Activated T-helper 2 cell treated with anti-CD3 and anti-CD28 coated beads, Interferon-gamma antibody, Interleukin-2, Interleukin-4, amounts not matched to agents 10 μg/mL and 5 μg/mL and 100 μg/mL, durations not matched to agents 14 hours and 24 hours and 36 hours (primary cell): ENCODE measurements around the gene CPA5. TPM values are rescaled to one million over a fixed set of nuclear protein-coding genes. Genes with fewer than 3 reads are reported as not detected.

Experiments
- DNase-seq: peaks from one replicate; pipeline ENCODE4 v3.0.0; 2021; ENCODE audit warnings: low spot score
- H3K27ac Mint-ChIP-seq: one replicate; pipeline ENCODE4 v1.8.0; 2021; ENCODE audit warnings: mixed read lengths
- H3K27me3 Mint-ChIP-seq: one replicate; pipeline ENCODE4 v1.8.0; 2021; ENCODE audit warnings: low read depth, mixed read lengths
- H3K36me3 Mint-ChIP-seq: one replicate; pipeline ENCODE4 v1.8.0; 2021; ENCODE audit warnings: low read depth, mixed read lengths
- H3K4me1 Mint-ChIP-seq: one replicate; pipeline ENCODE4 v1.8.0; 2021; ENCODE audit warnings: low read depth, mixed read lengths
- H3K4me3 Mint-ChIP-seq: one replicate; pipeline ENCODE4 v1.8.0; 2021; ENCODE audit warnings: low read depth, mild to moderate bottlenecking, moderate library complexity, mixed read lengths
- H3K9me3 Mint-ChIP-seq: one replicate; pipeline ENCODE4 v1.8.0; 2021; ENCODE audit warnings: mixed read lengths
- intact Hi-C: fragments of 100-400 bp; cut with micrococcal nuclease; formaldehyde crosslinking; loops from one replicate; pipeline ENCODE4 v1.15.1; 2023
- total RNA-seq: library from RNA; stranded (reverse); gene quantifications from 2 replicates; pipeline ENCODE4 v1.2.3, GENCODE V29; 2022

CPA5 gene
- total RNA-seq, 1 donor from 2014 or later: 0.66 TPM

DNA sequence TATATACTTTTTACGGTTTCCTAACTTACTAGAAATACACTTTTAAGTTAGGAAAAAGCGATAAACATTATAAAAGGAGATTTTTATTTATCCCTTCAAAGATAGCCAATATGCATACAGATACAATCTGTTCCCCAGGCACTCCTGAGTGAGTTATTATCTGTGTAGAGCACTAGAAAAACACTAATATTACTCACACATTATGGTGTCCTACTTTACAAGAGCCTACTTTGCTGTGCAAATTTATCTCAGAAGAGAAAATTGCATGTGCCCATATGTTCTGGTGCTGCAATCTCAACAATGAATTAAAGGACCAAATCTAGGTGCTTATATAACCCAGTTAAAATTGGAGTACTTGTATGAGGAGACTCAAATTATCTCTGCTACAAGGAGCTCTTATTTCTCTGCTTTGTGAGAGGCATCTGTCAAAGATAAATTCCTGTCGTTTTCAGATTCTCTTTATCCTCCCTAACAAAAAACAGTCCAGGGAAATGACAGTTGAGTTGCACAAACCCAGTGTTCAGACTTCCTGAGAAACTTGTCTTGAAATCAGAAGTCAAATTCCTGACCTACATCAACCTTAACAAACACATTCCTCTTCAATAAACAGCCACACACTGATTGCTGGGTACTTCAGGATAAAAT, 64.6 kb downstream of the CPA5 start:
- no peak for DNase-seq
- intact Hi-C loops: no loop called here
- Mint-ChIP-seq H3K9me3 (no peaks in the 10 kb centered on the region), H3K36me3 (peaks cover 26% of the 10 kb centered on the region), H3K4me3 (no peak overlapping the region), H3K27ac (no peak overlapping the region), H3K27me3 (no peaks in the 10 kb centered on the region), H3K4me1 (peaks cover 12% of the 10 kb centered on the region)

DNA sequence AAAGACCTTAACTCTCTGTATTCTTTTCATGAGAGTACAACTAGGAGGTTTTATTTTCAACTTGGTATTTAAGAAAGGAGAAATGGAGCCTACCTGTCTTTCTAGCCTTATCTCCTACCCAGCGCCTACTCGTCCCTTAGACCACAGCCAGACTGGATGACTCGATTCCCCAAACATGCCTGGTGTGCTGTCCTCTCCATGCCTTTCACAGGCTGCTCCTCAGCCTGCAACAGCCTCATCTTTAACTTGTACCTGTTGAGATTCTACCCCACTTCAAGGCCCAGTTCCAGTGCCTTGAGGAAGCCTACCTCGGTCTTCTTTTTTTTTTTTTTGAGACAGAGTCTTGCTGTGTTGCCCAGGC, 65.1 kb downstream of the CPA5 start:
- H3K27ac Mint-ChIP-seq: no peak overlapping the region
- intact Hi-C loops: loop anchor here (10.0 kb wide), 1 partner anchor 335 kb away; the partner anchor contains the start of gene KLHDC10
- no peaks in the 10 kb centered on the region for H3K9me3 Mint-ChIP-seq

DNA sequence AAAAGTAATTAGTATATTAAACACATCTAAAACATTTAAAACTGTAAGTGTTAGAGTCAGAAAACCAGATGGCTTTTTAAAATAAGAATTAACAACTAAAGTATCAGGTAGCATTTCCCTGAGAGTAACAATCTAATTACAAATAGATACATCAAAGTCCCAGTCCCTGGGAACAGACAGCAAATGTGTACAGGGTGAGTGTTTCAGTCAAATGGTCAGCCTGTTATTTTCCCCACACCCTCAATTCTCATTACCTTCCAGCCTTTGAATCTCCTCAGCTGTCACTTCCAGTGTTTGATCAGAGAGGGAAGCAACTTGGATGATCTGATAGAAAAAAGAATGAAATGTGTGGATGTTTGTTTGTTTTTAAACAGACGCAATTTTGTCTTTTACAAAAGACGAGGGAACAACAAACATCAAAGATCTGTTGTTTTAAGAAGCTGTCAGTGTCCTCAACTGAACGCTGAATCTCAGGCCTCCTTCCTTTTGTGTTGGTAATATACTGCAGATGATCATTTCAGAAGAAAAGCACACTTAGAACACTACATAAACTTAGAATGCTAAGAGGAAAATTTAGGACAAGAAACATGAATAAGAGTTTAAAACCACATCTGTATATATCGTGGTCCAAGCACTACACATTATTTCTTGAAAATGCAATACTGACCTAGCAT, 66.4 kb downstream of the CPA5 start:
- intact Hi-C loops: loop anchor here (10.0 kb wide), 1 partner anchor 336 kb away; the partner anchor contains the start of gene KLHDC10
- H3K4me3 Mint-ChIP-seq: no peak overlapping the region
- no peaks in the 10 kb centered on the region for H3K27me3 Mint-ChIP-seq
- no peaks in the 10 kb centered on the region for H3K9me3 Mint-ChIP-seq
- H3K36me3 Mint-ChIP-seq: peaks cover 31% of the 10 kb centered on the region
- no peak for DNase-seq
- H3K27ac Mint-ChIP-seq: no peak overlapping the region
- H3K4me1 Mint-ChIP-seq: peaks cover 22% of the 10 kb centered on the region

More for the DNA sequence above, 65.1 kb downstream of the CPA5 start:
- peaks cover 26% of the 10 kb centered on the region for H3K36me3 Mint-ChIP-seq
- no peak overlapping the region for H3K4me3 Mint-ChIP-seq
- peaks cover 13% of the 10 kb centered on the region for H3K4me1 Mint-ChIP-seq
- DNase-seq: no peak
- H3K27me3 Mint-ChIP-seq: no peaks in the 10 kb centered on the region

DNA sequence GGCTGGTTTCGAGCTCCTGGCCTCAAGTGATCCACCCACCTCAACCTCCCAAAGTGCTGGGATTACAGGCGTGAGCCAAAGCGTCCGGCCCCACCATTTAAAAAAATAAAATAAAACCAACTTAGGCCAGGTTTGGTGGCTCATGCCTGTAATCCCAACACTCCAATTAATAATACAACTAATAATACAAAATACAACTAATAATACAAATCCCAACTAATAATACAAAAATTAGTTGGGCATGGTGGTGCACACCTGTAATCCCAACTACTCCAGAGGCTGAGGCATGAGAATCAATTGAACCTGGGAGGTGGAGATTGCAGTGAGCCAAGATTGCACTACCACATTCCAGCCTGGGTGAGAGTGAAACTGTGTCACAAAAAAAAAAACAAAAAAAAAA, 68.6 kb downstream of the CPA5 start:
- no peak overlapping the region for H3K27ac Mint-ChIP-seq
- no peaks in the 10 kb centered on the region for H3K9me3 Mint-ChIP-seq
- peaks cover 44% of the 10 kb centered on the region for H3K4me1 Mint-ChIP-seq
- peaks cover 31% of the 10 kb centered on the region for H3K36me3 Mint-ChIP-seq
- no peaks in the 10 kb centered on the region for H3K27me3 Mint-ChIP-seq
- no peak overlapping the region for H3K4me3 Mint-ChIP-seq
- intact Hi-C loops: loop anchor here (10.0 kb wide), 1 partner anchor 338 kb away; the partner anchor contains the start of gene KLHDC10
- DNase-seq: no peak

DNA sequence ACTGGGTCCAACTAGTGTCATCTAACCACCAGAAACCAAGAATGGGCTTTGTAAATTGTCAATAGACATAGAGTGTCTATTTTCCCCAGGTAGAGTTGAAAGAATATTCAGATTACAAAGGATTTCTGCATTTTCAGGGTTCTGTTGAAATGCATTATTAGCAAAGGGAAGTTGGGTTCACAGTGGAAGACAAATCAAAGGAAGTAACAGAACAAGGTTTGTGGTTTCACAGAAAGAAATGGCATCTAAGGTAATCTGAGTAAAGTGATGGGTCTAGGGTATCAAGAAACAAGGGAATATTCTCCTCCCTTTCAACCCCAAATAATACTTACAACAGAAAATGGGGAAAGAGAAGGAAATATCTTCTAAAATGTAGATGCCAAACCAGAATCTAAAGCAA, 70.4 kb downstream of the CPA5 start:
- H3K4me1 Mint-ChIP-seq: peaks cover 54% of the 10 kb centered on the region
- no peak overlapping the region for H3K4me3 Mint-ChIP-seq
- H3K27me3 Mint-ChIP-seq: no peaks in the 10 kb centered on the region
- intact Hi-C loops: loop anchor here (5.0 to 10.0 kb wide), 3 partner anchors 53 to 340 kb away; partner anchors contain the start of gene KLHDC10
- DNase-seq: no peak
- peaks cover 31% of the 10 kb centered on the region for H3K36me3 Mint-ChIP-seq
- no peak overlapping the region for H3K27ac Mint-ChIP-seq
- no peaks in the 10 kb centered on the region for H3K9me3 Mint-ChIP-seq

DNA sequence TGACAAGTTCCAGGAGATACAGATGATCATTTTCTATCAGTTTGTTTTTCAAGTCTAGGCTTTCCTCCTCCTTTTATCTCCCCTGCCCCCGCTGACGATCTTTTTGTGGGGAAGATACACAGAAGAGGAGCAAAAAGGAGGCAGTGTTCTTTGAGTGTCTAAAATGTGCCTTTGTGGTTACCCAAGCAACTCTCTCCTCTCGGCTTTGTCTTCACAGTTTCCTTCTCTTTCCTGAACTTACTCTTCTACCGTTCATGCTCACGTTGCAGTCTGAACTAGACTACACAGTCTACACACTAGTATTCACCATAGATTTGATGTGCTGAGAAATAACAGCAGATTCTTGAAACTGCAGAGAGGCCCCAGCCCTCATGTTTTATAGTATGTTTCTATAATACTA, 72.6 kb downstream of the CPA5 start:
- Mint-ChIP-seq H3K4me1 (peaks cover 64% of the 10 kb centered on the region), H3K9me3 (no peaks in the 10 kb centered on the region), H3K36me3 (peaks cover 17% of the 10 kb centered on the region), H3K27ac (peak overlapping the region; percentile 88), H3K27me3 (no peaks in the 10 kb centered on the region), H3K4me3 (peak overlapping the region; percentile 47)
- intact Hi-C loops: loop anchor here (1.0 to 10.0 kb wide), 5 partner anchors 24 to 342 kb away; partner anchors contain the start of genes CEP41 and KLHDC10
- DNase-seq: no peak

DNA sequence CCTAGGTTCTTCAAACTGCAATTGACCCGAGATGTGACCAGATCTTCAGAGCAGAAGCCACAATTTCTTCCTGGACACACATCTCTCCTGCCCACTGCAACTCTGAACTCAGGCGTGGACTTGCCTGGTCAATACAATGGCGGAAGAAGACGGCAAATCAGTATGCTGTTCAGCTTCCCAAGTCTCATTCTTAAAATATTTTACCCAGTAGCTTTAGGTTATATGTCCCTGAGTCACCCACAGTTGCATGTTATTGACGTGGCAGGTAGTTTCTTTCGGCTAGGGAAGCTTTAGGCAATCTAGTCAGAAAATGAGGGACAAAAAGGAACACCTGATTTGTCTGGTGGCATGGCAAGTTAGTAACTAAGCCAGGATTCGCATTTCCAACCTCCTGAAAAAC, 73.7 kb downstream of the CPA5 start:
- peaks cover 67% of the 10 kb centered on the region for H3K4me1 Mint-ChIP-seq
- H3K27me3 Mint-ChIP-seq: no peaks in the 10 kb centered on the region
- H3K36me3 Mint-ChIP-seq: peaks cover 15% of the 10 kb centered on the region
- H3K27ac Mint-ChIP-seq: peak overlapping the region; percentile 81
- no peak for DNase-seq
- intact Hi-C loops: loop anchor here (5.0 to 10.0 kb wide), 3 partner anchors 56 to 344 kb away; partner anchors contain the start of gene KLHDC10
- no peaks in the 10 kb centered on the region for H3K9me3 Mint-ChIP-seq
- H3K4me3 Mint-ChIP-seq: no peak overlapping the region

Other genes starting within 250 kb of the CPA5 start
- 41.6 and 43.2 TPM in 2 replicates for gene TMEM209, start 139.4 kb upstream of the CPA5 start, total RNA-seq
- not detected in 2 replicates for gene SSMEM1, start 137.0 kb upstream of the CPA5 start, total RNA-seq
- gene CPA2, start 78.0 kb upstream of the CPA5 start, total RNA-seq: 0.14 TPM in 1 of 2 replicates, not detected in the other
- not detected in 2 replicates for gene CPA4, start 51.7 kb upstream of the CPA5 start, total RNA-seq
- gene CPA1, start 35.7 kb downstream of the CPA5 start, total RNA-seq: not detected in 2 replicates
- 15.9 and 21.2 TPM in 2 replicates for gene CEP41, start 96.2 kb downstream of the CPA5 start, total RNA-seq
- gene MEST, start 147.3 kb downstream of the CPA5 start, total RNA-seq: 3.1 and 3.6 TPM in 2 replicates